HPDE6-E6E7 (cell line): ENCODE data around the gene SLC28A1.
"Not testable (repeated sequence)": the region's sequence is repeated elsewhere in the genome, so short reads cannot be mapped to it uniquely, and the experiment has no call there.

ENCODE experiments used
- DNase-seq: peaks from one replicate; pipeline ENCODE4 v3.0.0; 2011; ENCODE audit warnings: missing footprints; ENCODE audit errors: extremely low spot score

The SLC28A1 gene

GRCh38 chr15:84862214-84862975 lies 22.1 kb upstream of the SLC28A1 start:
- no peak for DNase-seq

GRCh38 chr15:84863565-84864443 lies 20.7 kb upstream of the SLC28A1 start:
- no peak for DNase-seq

GRCh38 chr15:84864444-84864795 lies 20.0 kb upstream of the SLC28A1 start:
- no peak for DNase-seq

- no peak for DNase-seq
These were observed 19.3 kb upstream of the SLC28A1 start for GRCh38 chr15:84865074-84865569.

- DNase-seq = no peak
These were observed 16.2 kb upstream of the SLC28A1 start for GRCh38 chr15:84868037-84868880.

GRCh38 chr15:84869510-84869909 lies 15.0 kb upstream of the SLC28A1 start:
- DNase-seq = no peak

- DNase-seq = no peak
These were observed 13.0 kb upstream of the SLC28A1 start for GRCh38 chr15:84871428-84871985.

- no peak for DNase-seq
These were observed 12.2 kb upstream of the SLC28A1 start for GRCh38 chr15:84872009-84872910.

- no peak for DNase-seq
These were observed 10.5 kb upstream of the SLC28A1 start for GRCh38 chr15:84873997-84874396.

- no peak for DNase-seq
These were observed 9.3 kb upstream of the SLC28A1 start for GRCh38 chr15:84874981-84875699.

GRCh38 chr15:84876269-84876668 lies 8.2 kb upstream of the SLC28A1 start:
- no peak for DNase-seq

GRCh38 chr15:84877701-84878100 lies 6.8 kb upstream of the SLC28A1 start:
- not testable (repeated sequence) for DNase-seq

GRCh38 chr15:84878504-84878903 lies 6.0 kb upstream of the SLC28A1 start:
- DNase-seq = peak; percentile 50

- DNase-seq = no peak
These were observed 5.2 kb upstream of the SLC28A1 start for GRCh38 chr15:84879088-84879780.

- DNase-seq = no peak
These were observed 4.5 kb upstream of the SLC28A1 start for GRCh38 chr15:84880007-84880406.

- no peak for DNase-seq
These were observed 3.5 kb upstream of the SLC28A1 start for GRCh38 chr15:84880822-84881519.

- peak; percentile 37 for DNase-seq
These were observed 3.0 kb upstream of the SLC28A1 start for GRCh38 chr15:84881520-84881830.

GRCh38 chr15:84883466-84883865 lies 996 bp upstream of the SLC28A1 start:
- DNase-seq = no peak

- no peak for DNase-seq
These were observed 1.3 kb downstream of the SLC28A1 start for GRCh38 chr15:84885801-84886200.
